HepG2 (cell line): ENCODE measurements around the gene CPT1B. TPM values are rescaled to one million over a fixed set of nuclear protein-coding genes. Genes with fewer than 3 reads are reported as not detected.

Source experiments
- AGO1 ChIP-seq: fragments of 200-400 bp; formaldehyde crosslinking; IDR thresholded peaks from 2 replicates; pipeline ENCODE4 v1.6.1; 2017; ENCODE audit warnings: mild to moderate bottlenecking, low read depth, low read length, moderate library complexity; ENCODE audit not compliant: poor library complexity, severe bottlenecking
- ATF1 ChIP-seq: IDR thresholded peaks from 2 replicates; pipeline ENCODE4 v1.6.1; 2016; ENCODE audit warnings: mild to moderate bottlenecking, control low read depth
- ATF6 ChIP-seq: sonication (generic); formaldehyde crosslinking; conservative IDR thresholded peaks from 2 replicates; pipeline ENCODE4 v1.4.0; 2020; ENCODE audit warnings: missing genetic modification reagents
- FOXM1 ChIP-seq: sonication (generic); formaldehyde crosslinking; IDR thresholded peaks from 2 replicates; pipeline ENCODE4 v1.5.0; 2020; ENCODE audit warnings: missing genetic modification reagents
- IKZF4 ChIP-seq: sonication (generic); formaldehyde crosslinking; IDR thresholded peaks from 2 replicates; pipeline ENCODE4 v1.5.1; 2020; ENCODE audit warnings: borderline replicate concordance, mild to moderate bottlenecking, low read depth, missing genetic modification reagents; ENCODE audit errors: not compliant biosample characterization
- JUN ChIP-seq: sonication (generic); formaldehyde crosslinking; IDR thresholded peaks from 2 replicates; pipeline ENCODE4 v1.4.0; 2020; ENCODE audit warnings: mild to moderate bottlenecking, missing genetic modification reagents
- MAX ChIP-seq: IDR thresholded peaks from 2 replicates; pipeline ENCODE4 v1.6.1; 2012; ENCODE audit warnings: inconsistent platforms
- MTA3 ChIP-seq: sonication (generic); formaldehyde crosslinking; IDR thresholded peaks from 2 replicates; pipeline ENCODE4 v1.4.0; 2020; ENCODE audit warnings: missing genetic modification reagents
- NFKB2 ChIP-seq: sonication (generic); formaldehyde crosslinking; IDR thresholded peaks from 2 replicates; pipeline ENCODE4 v1.4.0; 2020; ENCODE audit warnings: missing genetic modification reagents, borderline replicate concordance
- POLR2A ChIP-seq, 2 experiments: IDR thresholded peaks; 2 replicates each; pipeline ENCODE4 v1.6.1; 2011; ENCODE audit warnings: low read depth in 2 of 2, low read length in 2 of 2, mild to moderate bottlenecking in 1 of 2, moderate library complexity in 1 of 2; ENCODE audit not compliant: insufficient read depth in 1 of 2
- POLR2G ChIP-seq: fragments of 200-400 bp; formaldehyde crosslinking; IDR thresholded peaks from 2 replicates; pipeline ENCODE4 v1.6.1; 2018; ENCODE audit warnings: mild to moderate bottlenecking, low read depth, low read length, moderate library complexity
- PRMT3 ChIP-seq: sonication (generic); formaldehyde crosslinking; IDR thresholded peaks from 2 replicates; pipeline ENCODE4 v1.8.1; 2022; ENCODE audit warnings: low read depth, mild to moderate bottlenecking, moderate library complexity, missing genetic modification reagents, borderline replicate concordance
- SALL2 ChIP-seq: sonication (generic); formaldehyde crosslinking; IDR thresholded peaks from 2 replicates; pipeline ENCODE4 v1.8.1; 2023; ENCODE audit warnings: mild to moderate bottlenecking, missing genetic modification reagents, inconsistent platforms
- SOX13 ChIP-seq, 3 experiments: fragments of 450-650 bp in 1 of 3; sonication (generic) in 1 of 3; formaldehyde crosslinking in 1 of 3; IDR thresholded peaks in 2 of 3; conservative IDR thresholded peaks in 1 of 3; 2 replicates each; pipeline versions ENCODE4 v1.5.0 to v1.6.1; 2016 to 2020; ENCODE audit warnings: antibody characterized with exemption in 1 of 3, mild to moderate bottlenecking in 1 of 3, missing compliant biosample characterization in 1 of 3, missing genetic modification reagents in 1 of 3, moderate library complexity in 1 of 3
- SSRP1 ChIP-seq: IDR thresholded peaks from 2 replicates; pipeline ENCODE4 v1.6.1; 2016; ENCODE audit warnings: control low read depth
- ZEB1 ChIP-seq: IDR thresholded peaks from 2 replicates; pipeline ENCODE4 v1.6.1; 2012; ENCODE audit warnings: mild to moderate bottlenecking, low read depth, inconsistent platforms; ENCODE audit not compliant: insufficient replicate concordance
- ZNF430 ChIP-seq: sonication (generic); formaldehyde crosslinking; IDR thresholded peaks from 2 replicates; pipeline ENCODE4 v1.9.0; 2021; ENCODE audit warnings: mild to moderate bottlenecking, missing genetic modification reagents
- ZNF451 ChIP-seq: sonication (generic); formaldehyde crosslinking; IDR thresholded peaks from 2 replicates; pipeline ENCODE4 v1.5.0; 2020; ENCODE audit warnings: mild to moderate bottlenecking, missing genetic modification reagents
- ZNF513 ChIP-seq: sonication (generic); formaldehyde crosslinking; conservative IDR thresholded peaks from 2 replicates; pipeline ENCODE4 v1.5.0; 2020; ENCODE audit warnings: missing genetic modification reagents
- ZNF615 ChIP-seq: sonication (generic); formaldehyde crosslinking; IDR thresholded peaks from 2 replicates; pipeline ENCODE4 v1.5.0; 2020; ENCODE audit warnings: mild to moderate bottlenecking, missing genetic modification reagents, borderline replicate concordance
- ZNF710 ChIP-seq: sonication (generic); formaldehyde crosslinking; IDR thresholded peaks from 2 replicates; pipeline ENCODE4 v1.5.0; 2020; ENCODE audit warnings: mild to moderate bottlenecking, missing genetic modification reagents, borderline replicate concordance
- ZNF878 ChIP-seq: sonication (generic); formaldehyde crosslinking; IDR thresholded peaks from 2 replicates; pipeline ENCODE4 v1.8.1; 2023; ENCODE audit warnings: mild to moderate bottlenecking, missing genetic modification reagents, moderate library complexity
- polyA plus RNA-seq, 8 experiments: library from polyadenylated mRNA; depleted of rRNA in 3 of 8; stranded (reverse) in 7 of 8; unstranded in 1 of 8; fragments of >200 nt; fragmentation: Illumina TruSeq in 4 of 8; extraction: Trizol in 4 of 8; gene quantifications; 2 replicates each; pipeline versions ENCODE4 v1.2.1 to v1.2.3, GENCODE V29; 2011 to 2016; ENCODE audit warnings: low read depth in 4 of 8, missing spikeins in 1 of 8, mixed read lengths in 1 of 8; ENCODE audit not compliant: insufficient read depth in 1 of 8
- total RNA-seq, 5 experiments: library from RNA; depleted of rRNA; stranded (reverse); fragments of >200 nt; fragmentation: Illumina TruSeq; extraction: Trizol; gene quantifications; 2 replicates each; pipeline ENCODE4 v1.2.3, GENCODE V29; 2016; ENCODE audit warnings: low read depth in 1 of 5

CPT1B gene
- total and polyA plus RNA-seq, 2 of the 13 experiments (the other 11 are each of a cell fraction or from before 2014, with no cell fraction given), result 9.2 to 19.5 TPM

GRCh38 chr22:50528682-50529415, 49.4 kb downstream of the CPT1B start (continued):
- TF ChIP-seq ATF6 (CRISPR knock-in tag) (no peak), ZNF430 (CRISPR knock-in tag) (no peak), ZNF615 (CRISPR knock-in tag) (peak; percentile 32; the same call in 1 of the 2 replicates), POLR2A (IDR thresholded peaks at IDR 0.05; ENCODE audit: insufficient read depth in 1 of 2, low read depth in 2 of 2, low read length in 2 of 2) (0 out of 4 replicates have a peak, but pooled peaks of 1 of the 2 experiments have one; percentile 22), SOX13 (IDR thresholded peaks at IDR 0.05) (no peak), SOX13 (CRISPR knock-in tag; conservative IDR thresholded peaks at IDR 0.05 in 1 of 2, IDR thresholded peaks at IDR 0.05 in 1 of 2) (no peak), ATF1 (CRISPR knock-in tag) (no peak), ZNF513 (0 out of 2 replicates have a peak, but pooled peaks have one; percentile 30), MTA3 (CRISPR knock-in tag) (no peak), ZNF451 (no peak), POLR2G (0 out of 2 replicates have a peak, but pooled peaks have one; percentile 34), ZNF878 (CRISPR knock-in tag) (0 out of 2 replicates have a peak, but pooled peaks have one; percentile 64), NFKB2 (CRISPR knock-in tag) (0 out of 2 replicates have a peak, but pooled peaks have one; percentile 44), JUN (CRISPR knock-in tag) (no peak), SALL2 (CRISPR knock-in tag) (0 out of 2 replicates have a peak, but pooled peaks have one; percentile 9), AGO1 (peak; percentile 96), SSRP1 (CRISPR knock-in tag) (0 out of 2 replicates have a peak, but pooled peaks have one; percentile 60), IKZF4 (peak; percentile 48), MAX (peak; percentile 96), ZNF710 (CRISPR knock-in tag) (peak; percentile 13; the same call in 1 of the 2 replicates), ZEB1 (peak; percentile 6), FOXM1 (CRISPR knock-in tag) (0 out of 2 replicates have a peak, but pooled peaks have one; percentile 17), PRMT3 (CRISPR knock-in tag) (peak; percentile 88)
